CD14-positive monocyte (primary cell): ENCODE results near the gene GALNTL6. TPM values are rescaled to one million over a fixed set of nuclear protein-coding genes. Genes with fewer than 3 reads are reported as not detected.

Source experiments
- DNase-seq, 3 donors: peaks; one replicate each; pipeline ENCODE4 v3.0.0-alpha.2; 2011 to 2022
- H2AFZ ChIP-seq: 2 replicates; pipeline ENCODE4 v1.6.0; 2012; ENCODE audit warnings: mild to moderate bottlenecking, low read depth, low read length, inconsistent platforms; ENCODE audit not compliant: insufficient read depth, poor library complexity, severe bottlenecking
- H3K27ac ChIP-seq, 2 donors: 1 replicate in 1 of 2; 2 replicates in 1 of 2; pipeline ENCODE4 v1.5.1; 2012 to 2013; ENCODE audit warnings: low read length in 2 of 2, control low read depth in 1 of 2, inconsistent platforms in 1 of 2, low read depth in 1 of 2, mild to moderate bottlenecking in 1 of 2
- H3K27me3 ChIP-seq, 2 donors: one replicate each; pipeline versions ENCODE4 v1.6.0 to v1.6.1; 2011 to 2013; ENCODE audit warnings: low read length in 2 of 2; ENCODE audit not compliant: control insufficient read depth in 2 of 2, insufficient read depth in 2 of 2
- H3K36me3 ChIP-seq, 2 donors: replicated peaks in 1 of 2; 1 replicate in 1 of 2; 2 replicates in 1 of 2; pipeline versions ENCODE4 v1.5.1 to v1.6.1; 2012 to 2013; ENCODE audit warnings: low read length in 2 of 2, control low read depth in 1 of 2, inconsistent platforms in 1 of 2, mild to moderate bottlenecking in 1 of 2; ENCODE audit not compliant: insufficient read depth in 2 of 2, control insufficient read depth in 1 of 2
- H3K4me1 ChIP-seq, 2 donors: 1 replicate in 1 of 2; 2 replicates in 1 of 2; pipeline versions ENCODE4 v1.5.1 to v1.6.1; 2012 to 2013; ENCODE audit warnings: low read length in 2 of 2, control low read depth in 1 of 2, inconsistent platforms in 1 of 2, mild to moderate bottlenecking in 1 of 2, moderate library complexity in 1 of 2; ENCODE audit not compliant: insufficient read depth in 2 of 2, control insufficient read depth in 1 of 2
- H3K4me2 ChIP-seq: replicated peaks from 2 replicates; pipeline ENCODE3; 2012; ENCODE audit warnings: low read length, moderate library complexity, mild to moderate bottlenecking; ENCODE audit not compliant: poor library complexity, severe bottlenecking; ENCODE audit errors: extremely low read depth
- H3K4me3 ChIP-seq, 3 experiments: fragments of 200-600 bp in 1 of 3; sonication (generic) in 1 of 3; replicated peaks in 1 of 3; 1 replicate in 2 of 3; 2 replicates in 1 of 3; pipeline ENCODE4 v1.5.1; 2011 to 2013; ENCODE audit warnings: low read length in 3 of 3, mild to moderate bottlenecking in 3 of 3, control low read depth in 2 of 3, low read depth in 2 of 3, inconsistent platforms in 1 of 3, moderate library complexity in 1 of 3
- H3K79me2 ChIP-seq: 2 replicates; pipeline ENCODE4 v1.6.0; 2012; ENCODE audit warnings: mild to moderate bottlenecking, control low read depth, inconsistent platforms, low read length, moderate library complexity; ENCODE audit not compliant: insufficient read depth
- H3K9ac ChIP-seq: 2 replicates; pipeline ENCODE4 v1.6.0; 2017; ENCODE audit warnings: low read length, mild to moderate bottlenecking; ENCODE audit not compliant: insufficient read depth, poor library complexity, severe bottlenecking
- H3K9me3 ChIP-seq, 2 donors: replicated peaks in 1 of 2; 1 replicate in 1 of 2; 2 replicates in 1 of 2; pipeline versions ENCODE4 v1.5.1 to v1.6.1; 2012 to 2013; ENCODE audit warnings: low read length in 2 of 2, control low read depth in 1 of 2; ENCODE audit not compliant: control insufficient read depth in 1 of 2, insufficient read depth in 1 of 2
- H4K20me1 ChIP-seq: 2 replicates; pipeline ENCODE4 v1.6.0; 2012; ENCODE audit warnings: mild to moderate bottlenecking, low read length, control low read depth, moderate library complexity; ENCODE audit not compliant: insufficient read depth
- H3K27ac Mint-ChIP-seq, 7 donors: one replicate each; pipeline ENCODE4 v1.8.0; 2020; ENCODE audit warnings: mild to moderate bottlenecking in 7 of 7, mixed read lengths in 7 of 7, moderate library complexity in 6 of 7, inconsistent platforms in 2 of 7
- H3K27me3 Mint-ChIP-seq, 3 donors: one replicate each; pipeline ENCODE4 v1.8.0; 2021 to 2022; ENCODE audit warnings: low read depth in 3 of 3, mild to moderate bottlenecking in 3 of 3, mixed read lengths in 3 of 3, moderate library complexity in 3 of 3, inconsistent platforms in 1 of 3
- H3K36me3 Mint-ChIP-seq, 2 donors: one replicate each; pipeline ENCODE4 v1.8.0; 2020; ENCODE audit warnings: mixed read lengths in 2 of 2, inconsistent platforms in 1 of 2, mild to moderate bottlenecking in 1 of 2
- H3K4me1 Mint-ChIP-seq: one replicate; pipeline ENCODE4 v1.8.0; 2020; ENCODE audit warnings: mild to moderate bottlenecking, mixed read lengths
- H3K4me3 Mint-ChIP-seq, 2 donors: one replicate each; pipeline ENCODE4 v1.8.0; 2020; ENCODE audit warnings: mild to moderate bottlenecking in 2 of 2, mixed read lengths in 2 of 2, moderate library complexity in 1 of 2
- H3K9me3 Mint-ChIP-seq, 7 donors: one replicate each; pipeline ENCODE4 v1.8.0; 2020 to 2022; ENCODE audit warnings: mixed read lengths in 7 of 7, mild to moderate bottlenecking in 6 of 7, moderate library complexity in 6 of 7, inconsistent platforms in 2 of 7
- CTCF ChIP-seq: fragments of 200-600 bp; IDR thresholded peaks from one replicate; pipeline ENCODE4 v1.8.0; 2022; ENCODE audit warnings: antibody characterized with exemption, mild to moderate bottlenecking
- WGBS: methylation state at CpG from one replicate; pipeline ENCODE4 v1.1.5; 2013; ENCODE audit warnings: missing lambda C conversion rate; ENCODE audit not compliant: insufficient coverage; 5-methylcytosine and 5-hydroxymethylcytosine counted together
- intact Hi-C, 2 donors: fragments of 100-400 bp; cut with micrococcal nuclease; formaldehyde crosslinking; loops; one replicate each; pipeline versions ENCODE4 v1.15.0 to v1.15.1; 2023
- polyA plus RNA-seq, 3 donors: library from polyadenylated mRNA; depleted of rRNA in 1 of 3; unstranded in 2 of 3; stranded (reverse) in 1 of 3; fragments of 300-500 nt in 2 of 3; fragments of >200 nt in 1 of 3; fragmentation: Illumina TruSeq in 2 of 3; gene quantifications; 1 replicate in 2 of 3; 2 replicates in 1 of 3; pipeline ENCODE4 v1.2.3, GENCODE V29; 2012 to 2021

GALNTL6 gene
- polyA plus RNA-seq, 3 donors, result 0.05 TPM; not detected in 2

DNA sequence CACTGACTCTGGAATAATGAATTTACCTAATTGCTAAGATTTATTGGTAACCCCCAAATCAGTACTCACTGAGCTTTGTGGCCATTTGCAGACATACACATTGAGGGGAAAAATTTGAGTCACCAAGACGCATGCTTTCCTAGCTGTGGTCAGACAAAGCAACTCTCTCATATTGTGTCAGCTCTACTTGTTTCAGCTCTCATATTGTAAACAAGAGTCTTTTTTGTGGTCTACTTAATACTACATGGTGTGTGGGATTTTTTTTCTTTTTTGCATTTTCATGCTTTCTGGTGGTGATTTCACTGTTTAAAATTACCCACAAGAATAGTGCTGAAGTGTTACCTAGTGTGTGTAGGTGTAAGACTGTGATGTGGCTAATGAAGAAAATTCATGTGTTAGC, 927.2 kb downstream of the GALNTL6 start:
- no peak overlapping the region for H3K27ac Mint-ChIP-seq
- peaks cover 0 to 3% of the 10 kb centered on the region in 2 donors for H3K36me3 Mint-ChIP-seq

GRCh38 chr4:172750910-172751309, 937.7 kb downstream of the GALNTL6 start:
- peaks cover 3 to 12% (median 6%) of the 10 kb centered on the region in 7 donors for H3K9me3 Mint-ChIP-seq
- Histone ChIP-seq H3K4me1 (peaks cover 13 to 21% of the 10 kb centered on the region in 2 donors), H3K4me2 (no peak overlapping the region), H3K36me3 (no peaks in the 10 kb centered on the region), H3K9ac (no peak overlapping the region), H3K27ac (no peak overlapping the region), H3K79me2 (no peaks in the 10 kb centered on the region), H3K9me3 (no peaks in the 10 kb centered on the region), H2AFZ (no peak overlapping the region), H3K4me3 (no peak overlapping the region), H3K27me3 (peaks cover 0 to 2% of the 10 kb centered on the region in 2 donors), H4K20me1 (no peaks in the 10 kb centered on the region)
- H3K27ac Mint-ChIP-seq, result no peak overlapping the region
- no peaks in the 10 kb centered on the region for H3K36me3 Mint-ChIP-seq
- no CpG with 5 or more reads among the region's 1 CpG for WGBS
- intact Hi-C loops, result no loop called here
- H3K4me1 Mint-ChIP-seq, result peaks cover 16% of the 10 kb centered on the region
- H3K27me3 Mint-ChIP-seq, result no peaks in the 10 kb centered on the region
- TF ChIP-seq CTCF, result no peak
- DNase-seq, result no peak
- no peak overlapping the region for H3K4me3 Mint-ChIP-seq

More for the DNA sequence above, 927.2 kb downstream of the GALNTL6 start:
- Histone ChIP-seq H3K36me3 (no peaks in the 10 kb centered on the region), H2AFZ (no peak overlapping the region), H3K9me3 (peaks cover 9 to 25% of the 10 kb centered on the region in 2 donors), H3K4me3 (no peak overlapping the region), H3K79me2 (no peaks in the 10 kb centered on the region), H4K20me1 (no peaks in the 10 kb centered on the region), H3K9ac (no peak overlapping the region), H3K27ac (no peak overlapping the region), H3K27me3 (peaks cover 0 to 3% of the 10 kb centered on the region in 2 donors), H3K4me2 (no peak overlapping the region), H3K4me1 (no peaks in the 10 kb centered on the region)
- Mint-ChIP-seq H3K27me3 (peaks cover 1 to 2% (median 2%) of the 10 kb centered on the region in 3 donors), H3K4me1 (no peaks in the 10 kb centered on the region), H3K4me3 (no peak overlapping the region), H3K9me3 (peaks cover 17 to 34% (median 27%) of the 10 kb centered on the region in 7 donors)
- no peak for DNase-seq
- no peak for TF ChIP-seq CTCF
- WGBS, result no CpG with 5 or more reads among the region's 1 CpG
- intact Hi-C loops, result no loop called here
